GM12892 (cell line): Measurements from ENCODE around the gene KCNMA1.

Experiments
- POLR2A ChIP-seq: IDR thresholded peaks from 2 replicates; pipeline ENCODE4 v1.6.1; 2011; ENCODE audit warnings: low read depth, low read length, control low read depth
- POLR2AphosphoS5 ChIP-seq: IDR thresholded peaks from 2 replicates; pipeline ENCODE4 v1.6.1; 2011; ENCODE audit warnings: low read depth, low read length, control low read depth
- TAF1 ChIP-seq: IDR thresholded peaks from 2 replicates; pipeline ENCODE4 v1.6.1; 2011; ENCODE audit warnings: low read depth, mild to moderate bottlenecking, control low read depth, low read length, borderline replicate concordance

DNA sequence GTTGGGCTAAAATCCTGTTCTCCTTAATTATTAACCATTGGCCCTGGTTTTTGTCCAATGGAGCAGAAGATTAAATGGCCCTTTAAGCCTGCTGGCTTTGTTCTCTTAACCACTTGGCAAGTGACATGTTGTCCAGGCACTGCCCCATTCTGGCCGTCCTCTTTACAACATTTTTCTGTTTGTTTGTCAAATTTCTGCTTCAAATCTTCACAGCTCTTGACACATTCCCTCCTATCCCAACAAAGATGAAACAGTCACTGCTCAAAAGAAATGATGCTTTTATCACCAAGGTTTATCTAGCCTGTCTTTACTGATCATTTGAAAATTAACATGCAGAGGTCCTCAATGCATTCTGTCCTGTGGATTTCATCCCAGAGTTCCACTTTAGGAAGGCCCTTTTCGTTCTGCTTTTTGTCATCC, 700.4 kb downstream of the KCNMA1 start:
- TF ChIP-seq POLR2A, result no peak
- TF ChIP-seq POLR2AphosphoS5, result no peak
- TF ChIP-seq TAF1, result no peak
